H1 (cell line): ENCODE measurements around the gene S100A8. TPM values are rescaled to one million over a fixed set of nuclear protein-coding genes. Genes with fewer than 3 reads are reported as not detected.

ENCODE experiments used
- CBX8 ChIP-seq: fragments of 300-800, 300-1000 bp; sonication (generic); IDR thresholded peaks from 2 replicates; pipeline ENCODE4 v1.7.1; 2016; ENCODE audit warnings: low read depth, low read length, borderline replicate concordance
- EP300 ChIP-seq, 2 experiments: IDR thresholded peaks; 1 replicate in 1 of 2; 2 replicates in 1 of 2; pipeline ENCODE4 v1.6.1; 2011 to 2012; ENCODE audit warnings: low read depth in 2 of 2, low read length in 2 of 2, mild to moderate bottlenecking in 2 of 2, borderline replicate concordance in 1 of 2, inconsistent platforms in 1 of 2, moderate library complexity in 1 of 2
- FOSL1 ChIP-seq: IDR thresholded peaks from 2 replicates; pipeline ENCODE4 v1.6.1; 2011; ENCODE audit warnings: mild to moderate bottlenecking, low read depth, low read length, moderate library complexity; ENCODE audit not compliant: insufficient read depth
- HDAC6 ChIP-seq: IDR thresholded peaks from one replicate; pipeline ENCODE4 v1.7.1; 2012; ENCODE audit warnings: low read depth, mild to moderate bottlenecking, inconsistent platforms, low read length, moderate library complexity
- PHF8 ChIP-seq: fragments of 200-600 bp; sonication (generic); conservative IDR thresholded peaks from 2 replicates; pipeline ENCODE4 v1.7.1; 2012; ENCODE audit warnings: low read depth, mild to moderate bottlenecking, inconsistent platforms, low read length, moderate library complexity
- SAP30 ChIP-seq: fragments of 300-600 bp; sonication (generic); IDR thresholded peaks from 2 replicates; pipeline ENCODE4 v1.7.1; 2012; ENCODE audit warnings: low read length, moderate library complexity, mild to moderate bottlenecking, inconsistent platforms; ENCODE audit not compliant: insufficient read depth, insufficient replicate concordance
- SIRT6 ChIP-seq: IDR thresholded peaks from one replicate; pipeline ENCODE4 v1.7.1; 2012; ENCODE audit warnings: low read length, inconsistent platforms
- SIX5 ChIP-seq: IDR thresholded peaks from 2 replicates; pipeline ENCODE4 v1.6.1; 2011; ENCODE audit warnings: mild to moderate bottlenecking, low read depth, low read length
- ZNF274 ChIP-seq: IDR thresholded peaks from 2 replicates; pipeline ENCODE4 v1.7.0; 2012; ENCODE audit warnings: low read length, borderline replicate concordance; ENCODE audit errors: extremely low read depth
- polyA plus RNA-seq, 7 experiments: library from polyadenylated mRNA; depleted of rRNA in 3 of 7; stranded (reverse) in 5 of 7; unstranded in 2 of 7; fragments of >200 nt in 5 of 7; fragments of 200-250 nt in 2 of 7; gene quantifications; 1 replicate in 5 of 7; 2 replicates in 1 of 7; 4 replicates in 1 of 7; pipeline versions ENCODE4 v1.2.1 to v1.2.3, GENCODE V29; 2011 to 2013; ENCODE audit warnings: missing spikeins in 2 of 7, mixed read lengths in 2 of 7
- total RNA-seq: library from RNA; stranded (reverse); fragmentation: NEBNext Ultra II Directional; extraction: Animal tissue kit (Norgen Biotek cat#: 25700); gene quantifications from 2 replicates; pipeline ENCODE4 v1.2.1, GENCODE V29; 2021

The S100A8 gene
- total and polyA plus RNA-seq, 2 of the 8 experiments (the other 6 are each of a cell fraction or from before 2014, with no cell fraction given) = not detected

- no peak for TF ChIP-seq FOSL1
- no peak for TF ChIP-seq EP300 (IDR thresholded peaks at IDR 0.05; ENCODE audit: borderline replicate concordance in 1 of 2, low read depth in 2 of 2, low read length in 2 of 2)
- TF ChIP-seq HDAC6 = no peak
- no peak for TF ChIP-seq SIX5
- no peak for TF ChIP-seq PHF8
- no peak for TF ChIP-seq SIRT6
- TF ChIP-seq CBX8 = no peak
- TF ChIP-seq ZNF274 = no peak
- TF ChIP-seq SAP30 = no peak
Measured at GRCh38 chr1:153429266-153430165, 38.6 kb upstream of the S100A8 start (continued).
